Hepatocyte (in vitro differentiated cells): Measurements from ENCODE around the gene MAB21L3.

Experiments
- CTCF ChIP-seq: fragments of 200-600 bp; sonication (generic); IDR thresholded peaks from 2 replicates; pipeline ENCODE4 v1.5.1; 2016; ENCODE audit warnings: antibody characterized with exemption, mild to moderate bottlenecking; ENCODE audit not compliant: poor library complexity
- EZH2 ChIP-seq: fragments of 200-600 bp; sonication (generic); IDR thresholded peaks from 2 replicates; pipeline ENCODE4 v1.6.1; 2016; ENCODE audit warnings: antibody characterized with exemption, mild to moderate bottlenecking, borderline replicate concordance

GRCh38 chr1:116133696-116134475 lies 22.7 kb downstream of the MAB21L3 start:
- peak; percentile 12 for TF ChIP-seq CTCF
- no peak for TF ChIP-seq EZH2
